HL-60/S4 treated with phorbol 12-myristate 13-acetate at 8.2 ng/mL for 4 days and 3 days (cell line): Measurements from ENCODE around the gene FBXW10B.
"Not testable (repeated sequence)": the region's sequence is repeated elsewhere in the genome, so short reads cannot be mapped to it uniquely, and the experiment has no call there.

Experiments used
- in situ Hi-C: fragments of 300-500 bp; cut with MboI; formaldehyde crosslinking; loops from 2 replicates; pipeline ENCODE4 v1.15.0; 2022; ENCODE audit warnings: low sequenced_read_pairs

Gene FBXW10B

GRCh38 chr17:15642505-15643251 is 23.2 kb upstream of the FBXW10B start:
- in situ Hi-C loops: not testable (repeated sequence)

- in situ Hi-C loops: not testable (repeated sequence)
Measured at GRCh38 chr17:15642014-15642413, 22.5 kb upstream of the FBXW10B start.

- in situ Hi-C loops: not testable (repeated sequence)
Measured at GRCh38 chr17:15630930-15631453, 11.5 kb upstream of the FBXW10B start.

- in situ Hi-C loops: not testable (repeated sequence)
Measured at GRCh38 chr17:15629991-15630390, 10.5 kb upstream of the FBXW10B start.

GRCh38 chr17:15623661-15624209 is 4.2 kb upstream of the FBXW10B start:
- in situ Hi-C loops: not testable (repeated sequence)

GRCh38 chr17:15623255-15623654 is 3.8 kb upstream of the FBXW10B start:
- in situ Hi-C loops: not testable (repeated sequence)

GRCh38 chr17:15622124-15622523 is 2.6 kb upstream of the FBXW10B start:
- in situ Hi-C loops: not testable (repeated sequence)

GRCh38 chr17:15616828-15617227 is 2.7 kb downstream of the FBXW10B start:
- in situ Hi-C loops: not testable (repeated sequence)

- in situ Hi-C loops: not testable (repeated sequence)
Measured at GRCh38 chr17:15615850-15616249, 3.7 kb downstream of the FBXW10B start.

GRCh38 chr17:15613111-15613510 is 6.4 kb downstream of the FBXW10B start:
- in situ Hi-C loops: not testable (repeated sequence)

- in situ Hi-C loops: not testable (repeated sequence)
Measured at GRCh38 chr17:15592960-15593359, 26.5 kb downstream of the FBXW10B start.

- in situ Hi-C loops: not testable (repeated sequence)
Measured at GRCh38 chr17:15591986-15592385, 27.5 kb downstream of the FBXW10B start.

GRCh38 chr17:15590844-15591243 is 28.7 kb downstream of the FBXW10B start:
- in situ Hi-C loops: not testable (repeated sequence)

GRCh38 chr17:15589544-15590536 is 29.7 kb downstream of the FBXW10B start:
- in situ Hi-C loops: not testable (repeated sequence)

- in situ Hi-C loops: not testable (repeated sequence)
Measured at GRCh38 chr17:15588017-15588416, 31.5 kb downstream of the FBXW10B start.

GRCh38 chr17:15583313-15583712 is 36.2 kb downstream of the FBXW10B start:
- in situ Hi-C loops: not testable (repeated sequence)

GRCh38 chr17:15581462-15581861 is 38.0 kb downstream of the FBXW10B start:
- in situ Hi-C loops: not testable (repeated sequence)

GRCh38 chr17:15576848-15577247 is 42.7 kb downstream of the FBXW10B start:
- in situ Hi-C loops: not testable (repeated sequence)

- in situ Hi-C loops: not testable (repeated sequence)
Measured at GRCh38 chr17:15574660-15575059, 44.8 kb downstream of the FBXW10B start.

GRCh38 chr17:15573870-15574269 is 45.6 kb downstream of the FBXW10B start:
- in situ Hi-C loops: not testable (repeated sequence)
